HepG2 (cell line): ENCODE results near the gene MPC2. TPM values are rescaled to one million over a fixed set of nuclear protein-coding genes. Genes with fewer than 3 reads are reported as not detected.

Experiments used
- ATAC-seq: fragments of 200-7000 bp; cut with Tn5 transposase; 3 replicates; pipeline ENCODE4 v1.9.1; 2020; ENCODE audit warnings: mild to moderate bottlenecking, moderate library complexity
- BruUV-seq: library from RNA; stranded (reverse); fragments of 400-500 nt; replicated peaks from 2 replicates; lab custom pipeline; 2021; lab: Mats Ljungman, UMichigan
- CTCF ChIA-PET: fragments of 300-600 bp; formaldehyde crosslinking; extraction: SDS; loops from one replicate; lab custom pipeline; 2021; ENCODE audit warnings: low total read pairs, inconsistent platforms, low intra/inter-chr PET ratio; lab: Yijun Ruan, JAX
- POLR2A ChIA-PET: fragments of 350-600 bp; sonication (Branson Sonifier 250); formaldehyde crosslinking; loops from one replicate; lab custom pipeline; 2020; ENCODE audit warnings: antibody characterized with exemption, inconsistent platforms; lab: Yijun Ruan, JAX
- DNase-seq: peaks from one replicate; pipeline ENCODE4 v3.0.0-alpha.2; 2015; ENCODE audit warnings: low spot score
- FAIRE-seq: peaks from 3 replicates; lab custom pipeline; 2011; peaks lifted over from hg19 to GRCh38; lab: Jason Lieb, UNC
- H2AFZ ChIP-seq: one replicate; pipeline ENCODE4 v1.6.1; 2011; ENCODE audit warnings: low read length, inconsistent platforms
- H3K27ac ChIP-seq: fragments of 300-600 bp; 3 replicates; pipeline ENCODE4 v1.8.0; 2011; ENCODE audit warnings: mixed run types, mild to moderate bottlenecking, mixed read lengths, low read length, inconsistent platforms; ENCODE audit not compliant: insufficient read depth; ENCODE audit errors: extremely low read length
- H3K27me3 ChIP-seq, 2 experiments: fragments of 200-600 bp in 1 of 2; 2 replicates in 1 of 2; 3 replicates in 1 of 2; pipeline versions ENCODE4 v1.6.0 to v1.8.0; 2011; ENCODE audit warnings: low read length in 2 of 2, mild to moderate bottlenecking in 2 of 2, moderate library complexity in 2 of 2, inconsistent platforms in 1 of 2; ENCODE audit not compliant: insufficient read depth in 2 of 2, control insufficient read depth in 1 of 2
- H3K36me3 ChIP-seq, 2 experiments: fragments of 200-600 bp in 1 of 2; replicated peaks in 1 of 2; 2 replicates in 1 of 2; 3 replicates in 1 of 2; pipeline versions ENCODE4 v1.5.1 to v1.8.0; 2011; ENCODE audit warnings: low read length in 2 of 2, inconsistent platforms in 1 of 2; ENCODE audit not compliant: insufficient read depth in 2 of 2, control insufficient read depth in 1 of 2
- H3K4me1 ChIP-seq: 2 replicates; pipeline ENCODE4 v1.5.1; 2012; ENCODE audit warnings: low read length, inconsistent platforms; ENCODE audit not compliant: insufficient read depth
- H3K4me2 ChIP-seq: 2 replicates; pipeline ENCODE4 v1.6.0; 2011; ENCODE audit warnings: low read depth, low read length, inconsistent platforms
- H3K4me3 ChIP-seq, 3 experiments: fragments of 200-600 bp in 1 of 3; sonication (generic), shearing (Covaris generic) in 1 of 3; replicated peaks in 1 of 3; 2 replicates each; pipeline ENCODE4 v1.5.1; 2011 to 2016; ENCODE audit warnings: low read length in 3 of 3, inconsistent platforms in 2 of 3, low read depth in 2 of 3, mild to moderate bottlenecking in 2 of 3, control low read depth in 1 of 3, mixed read lengths in 1 of 3; ENCODE audit not compliant: insufficient read depth in 1 of 3
- H3K79me2 ChIP-seq: one replicate; pipeline ENCODE4 v1.6.1; 2011; ENCODE audit warnings: low read length, inconsistent platforms; ENCODE audit not compliant: insufficient read depth
- H3K9ac ChIP-seq: 2 replicates; pipeline ENCODE4 v1.6.0; 2011; ENCODE audit warnings: mild to moderate bottlenecking, low read depth, low read length, inconsistent platforms; ENCODE audit not compliant: insufficient read depth
- H3K9me3 ChIP-seq: 2 replicates; pipeline ENCODE4 v1.5.1; 2012; ENCODE audit warnings: mild to moderate bottlenecking, low read length
- H4K20me1 ChIP-seq: 2 replicates; pipeline ENCODE4 v1.6.0; 2011; ENCODE audit warnings: inconsistent platforms, mild to moderate bottlenecking, low read length, moderate library complexity; ENCODE audit not compliant: insufficient read depth
- ARID2 ChIP-seq: sonication (generic); formaldehyde crosslinking; IDR thresholded peaks from 2 replicates; pipeline ENCODE4 v1.8.1; 2022; ENCODE audit warnings: mild to moderate bottlenecking, missing genetic modification reagents, borderline replicate concordance
- ATF3 ChIP-seq: sonication (generic); formaldehyde crosslinking; IDR thresholded peaks from 2 replicates; pipeline ENCODE4 v1.4.0; 2020; ENCODE audit warnings: missing genetic modification reagents
- ATF5 ChIP-seq: sonication (generic); formaldehyde crosslinking; IDR thresholded peaks from 2 replicates; pipeline ENCODE4 v1.4.0; 2020; ENCODE audit warnings: mild to moderate bottlenecking, low read depth, missing genetic modification reagents
- IRX3 ChIP-seq: sonication (generic); formaldehyde crosslinking; IDR thresholded peaks from 2 replicates; pipeline ENCODE4 v1.8.1; 2023; ENCODE audit warnings: mild to moderate bottlenecking, low read depth, missing genetic modification reagents, borderline replicate concordance
- KLF16 ChIP-seq, 2 experiments: sonication (generic) in 1 of 2; formaldehyde crosslinking in 1 of 2; IDR thresholded peaks; 2 replicates each; pipeline versions ENCODE4 v1.6.1 to v1.8.0; 2016 to 2023; ENCODE audit warnings: missing genetic modification reagents in 2 of 2, missing compliant biosample characterization in 1 of 2
- MAFK ChIP-seq, 2 experiments: IDR thresholded peaks in 1 of 2; conservative IDR thresholded peaks in 1 of 2; 2 replicates each; pipeline ENCODE4 v1.6.1; 2011; ENCODE audit warnings: improper control_type of control experiment in 2 of 2, low read length in 2 of 2
- REL ChIP-seq: sonication (generic); formaldehyde crosslinking; conservative IDR thresholded peaks from 2 replicates; pipeline ENCODE4 v1.8.0; 2022; ENCODE audit warnings: mild to moderate bottlenecking, missing genetic modification reagents, moderate library complexity
- TCF12 ChIP-seq, 2 experiments: fragments of 450-650 bp in 1 of 2; sonication (generic) in 1 of 2; formaldehyde crosslinking in 1 of 2; IDR thresholded peaks; 2 replicates each; pipeline versions ENCODE4 v1.6.1 to v1.8.0; 2017 to 2022; ENCODE audit warnings: antibody characterized with exemption in 1 of 2, mild to moderate bottlenecking in 1 of 2, missing genetic modification reagents in 1 of 2, moderate library complexity in 1 of 2
- USF2 ChIP-seq, 2 experiments: sonication (generic) in 1 of 2; formaldehyde crosslinking in 1 of 2; IDR thresholded peaks; 2 replicates each; pipeline versions ENCODE4 v1.5.1 to v1.6.1; 2011 to 2020; ENCODE audit warnings: borderline replicate concordance in 1 of 2, low read depth in 1 of 2, low read length in 1 of 2, mild to moderate bottlenecking in 1 of 2, missing genetic modification reagents in 1 of 2, moderate library complexity in 1 of 2
- ZBTB25 ChIP-seq: IDR thresholded peaks from 2 replicates; pipeline ENCODE4 v1.6.1; 2018; ENCODE audit warnings: missing genetic modification reagents
- ZBTB3 ChIP-seq: sonication (generic); formaldehyde crosslinking; IDR thresholded peaks from 2 replicates; pipeline ENCODE4 v1.4.0; 2020; ENCODE audit warnings: low read depth, mild to moderate bottlenecking, moderate library complexity, missing genetic modification reagents, borderline replicate concordance
- ZNF264 ChIP-seq: sonication (generic); formaldehyde crosslinking; IDR thresholded peaks from 2 replicates; pipeline ENCODE4 v1.4.0; 2020; ENCODE audit warnings: missing genetic modification reagents
- ZNF800 ChIP-seq: sonication (generic); formaldehyde crosslinking; IDR thresholded peaks from 2 replicates; pipeline ENCODE4 v1.4.0; 2020; ENCODE audit warnings: missing genetic modification reagents
- WGBS: methylation state at CpG from one replicate; pipeline ENCODE4 v1.1.6; 2017; ENCODE audit warnings: low lambda C conversion rate; 5-methylcytosine and 5-hydroxymethylcytosine counted together
- in situ Hi-C: cut with HindIII; loops from 2 replicates; pipeline ENCODE4 v1.10.0; 2017; ENCODE audit warnings: low pct_unique_long_range_greater_than_20kb; ENCODE audit not compliant: extremely low pct_ligation_motif_present
- intact Hi-C: fragments of 100-400 bp; cut with micrococcal nuclease; formaldehyde crosslinking; loops from one replicate; pipeline ENCODE4 v1.10.0; 2022; ENCODE audit not compliant: unreplicated experiment
- polyA plus RNA-seq, 8 experiments: library from polyadenylated mRNA; depleted of rRNA in 3 of 8; stranded (reverse) in 7 of 8; unstranded in 1 of 8; fragments of >200 nt; fragmentation: Illumina TruSeq in 4 of 8; extraction: Trizol in 4 of 8; gene quantifications; 2 replicates each; pipeline versions ENCODE4 v1.2.1 to v1.2.3, GENCODE V29; 2011 to 2016; ENCODE audit warnings: low read depth in 4 of 8, missing spikeins in 1 of 8, mixed read lengths in 1 of 8; ENCODE audit not compliant: insufficient read depth in 1 of 8
- total RNA-seq, 5 experiments: library from RNA; depleted of rRNA; stranded (reverse); fragments of >200 nt; fragmentation: Illumina TruSeq; extraction: Trizol; gene quantifications; 2 replicates each; pipeline ENCODE4 v1.2.3, GENCODE V29; 2016; ENCODE audit warnings: low read depth in 1 of 5

The MPC2 gene
- total and polyA plus RNA-seq, 2 of the 13 experiments (the other 11 are each of a cell fraction or from before 2014, with no cell fraction given) = 38.8 to 136 TPM

GRCh38 chr1:167924102-167924501 lies 12.8 kb downstream of the MPC2 start (continued):
- TF ChIP-seq TCF12 (IDR thresholded peaks at IDR 0.05) = no peak
- TF ChIP-seq TCF12 (CRISPR knock-in tag; IDR thresholded peaks at IDR 0.05) = no peak
- TF ChIP-seq ATF5 (CRISPR knock-in tag) = no peak
- no peak for TF ChIP-seq ARID2 (CRISPR knock-in tag)
- no peak for TF ChIP-seq MAFK (conservative IDR thresholded peaks at IDR 0.05 in 1 of 2, IDR thresholded peaks at IDR 0.05 in 1 of 2; ENCODE audit: low read length in 2 of 2)

- H3K9me3 ChIP-seq = no peaks in the 10 kb centered on the region
- WGBS = 95% methylated on average over 3 of the region's 3 CpGs
- peaks cover 31% of the 10 kb centered on the region for H3K79me2 ChIP-seq
- no TSS peak for BruUV-seq
- no peak overlapping the region for H3K4me2 ChIP-seq
- no peaks in the 10 kb centered on the region for H3K27me3 ChIP-seq
- no peak overlapping the region for H3K4me3 ChIP-seq
- FAIRE-seq (no peak), DNase-seq (no peak), ATAC-seq (no peak)
- no peak overlapping the region for H3K27ac ChIP-seq
- no peak overlapping the region for H2AFZ ChIP-seq
- H4K20me1 ChIP-seq = peaks cover 7% of the 10 kb centered on the region; the same call in 1 of the 2 replicates
- intact Hi-C loops (no loop called here), in situ Hi-C loops (no loop called here)
- H3K9ac ChIP-seq = no peak overlapping the region
- peaks cover 40% of the 10 kb centered on the region for H3K4me1 ChIP-seq
- ChIA-PET POLR2A (no interaction called here), CTCF (no interaction called here)
- no peaks in the 10 kb centered on the region for H3K36me3 ChIP-seq
- TF ChIP-seq REL (CRISPR knock-in tag) (no peak), USF2 (IDR thresholded peaks at IDR 0.05; ENCODE audit: low read depth, low read length) (no peak), USF2 (CRISPR knock-in tag; IDR thresholded peaks at IDR 0.05; ENCODE audit: borderline replicate concordance) (no peak), ZBTB25 (CRISPR knock-in tag) (no peak), ATF3 (no peak), ZBTB3 (CRISPR knock-in tag) (no peak), KLF16 (CRISPR knock-in tag; IDR thresholded peaks at IDR 0.05) (no peak), ZNF800 (CRISPR knock-in tag) (no peak), IRX3 (CRISPR knock-in tag) (no peak), ZNF264 (no peak)
Measured at GRCh38 chr1:167923324-167924056, 13.4 kb downstream of the MPC2 start.
